ENCODE results near the gene BCL7B.
"Not testable (repeated sequence)": the region's sequence is repeated elsewhere in the genome, so short reads cannot be mapped to it uniquely, and the experiment has no call there.

The BCL7B gene
- total RNA-seq, result 53.8 to 61.8 (median 56.8) reads per million in 4 experiments

DNA sequence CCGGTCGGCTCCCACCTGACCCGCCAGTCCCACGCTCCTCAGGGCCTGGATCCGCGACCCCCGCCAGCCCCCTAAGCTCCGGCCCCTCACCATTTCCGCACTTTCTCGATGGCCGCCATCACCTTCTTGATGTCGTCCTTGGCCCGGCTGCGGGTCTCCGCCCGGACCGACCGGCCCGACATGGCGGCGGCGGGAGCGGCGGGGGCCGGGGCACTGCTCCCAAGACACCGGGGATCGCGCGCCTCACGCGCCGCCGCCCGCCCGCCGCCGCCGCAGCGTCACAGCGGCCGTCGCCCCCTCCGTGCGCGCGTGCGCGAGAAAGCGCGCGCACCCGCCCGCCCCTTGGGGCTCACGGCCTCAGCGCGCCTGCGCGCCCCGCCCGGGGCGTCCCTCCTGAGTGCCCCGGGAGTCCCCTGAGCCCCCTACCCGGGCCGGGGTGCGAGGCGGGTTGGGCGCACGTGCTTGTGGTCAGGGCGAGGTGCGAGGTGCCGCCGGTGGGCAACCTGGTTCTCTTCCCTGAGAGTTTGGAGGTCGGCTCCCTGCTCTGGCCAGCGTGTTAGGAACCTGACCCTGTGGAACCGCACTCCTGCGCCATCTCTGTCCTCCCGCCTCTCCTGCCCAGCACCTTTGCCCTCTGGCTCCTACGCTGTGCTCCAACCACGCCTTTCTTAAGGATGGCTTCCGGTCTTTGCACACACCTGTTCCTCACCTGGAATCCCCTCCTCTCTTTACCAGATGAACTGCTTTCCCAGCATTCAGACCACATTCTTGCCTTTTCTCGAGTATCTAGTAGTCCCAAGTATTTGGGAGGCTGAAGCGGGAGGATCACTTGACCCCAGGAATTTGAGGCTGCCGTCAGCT lies at the start of gene BCL7B:
TSS of gene BCL7B (minus strand) at position 294 of the 861 bp plus-strand sequence. CDS start at position 182, 112 bp downstream.
- peak; percentile 72 for DNase-seq

DNA sequence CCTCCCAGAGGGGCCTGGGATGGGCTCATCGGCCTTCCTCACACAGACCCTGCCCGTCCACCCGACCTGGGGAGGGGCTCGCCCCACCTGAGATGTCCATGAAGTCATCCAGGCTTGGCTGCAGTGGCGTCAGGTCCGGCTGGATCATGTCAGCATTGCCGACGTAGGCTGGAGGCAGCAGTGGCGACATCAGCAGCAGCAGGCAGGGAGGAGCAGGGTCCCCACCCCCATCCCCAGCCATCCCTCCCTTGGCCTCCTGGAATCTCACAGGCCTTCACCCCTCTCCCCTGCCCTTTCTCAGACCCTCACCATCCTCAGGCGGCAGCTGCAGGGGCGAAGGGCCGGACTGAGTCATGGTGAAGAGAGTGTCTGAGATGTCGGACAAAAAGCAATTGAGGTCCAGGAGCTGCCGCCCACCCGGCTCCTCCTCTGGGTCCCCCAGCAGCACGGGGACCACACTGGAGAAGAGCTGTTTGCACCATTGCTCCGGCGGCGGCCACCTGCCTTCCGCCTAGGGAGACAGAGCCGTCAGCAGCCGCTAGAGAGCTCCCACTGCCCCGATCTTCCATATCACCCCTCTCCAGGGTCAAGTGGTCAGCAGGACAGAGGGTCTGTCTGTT lies 48.2 kb upstream of the BCL7B start:
- no peak for DNase-seq

DNA sequence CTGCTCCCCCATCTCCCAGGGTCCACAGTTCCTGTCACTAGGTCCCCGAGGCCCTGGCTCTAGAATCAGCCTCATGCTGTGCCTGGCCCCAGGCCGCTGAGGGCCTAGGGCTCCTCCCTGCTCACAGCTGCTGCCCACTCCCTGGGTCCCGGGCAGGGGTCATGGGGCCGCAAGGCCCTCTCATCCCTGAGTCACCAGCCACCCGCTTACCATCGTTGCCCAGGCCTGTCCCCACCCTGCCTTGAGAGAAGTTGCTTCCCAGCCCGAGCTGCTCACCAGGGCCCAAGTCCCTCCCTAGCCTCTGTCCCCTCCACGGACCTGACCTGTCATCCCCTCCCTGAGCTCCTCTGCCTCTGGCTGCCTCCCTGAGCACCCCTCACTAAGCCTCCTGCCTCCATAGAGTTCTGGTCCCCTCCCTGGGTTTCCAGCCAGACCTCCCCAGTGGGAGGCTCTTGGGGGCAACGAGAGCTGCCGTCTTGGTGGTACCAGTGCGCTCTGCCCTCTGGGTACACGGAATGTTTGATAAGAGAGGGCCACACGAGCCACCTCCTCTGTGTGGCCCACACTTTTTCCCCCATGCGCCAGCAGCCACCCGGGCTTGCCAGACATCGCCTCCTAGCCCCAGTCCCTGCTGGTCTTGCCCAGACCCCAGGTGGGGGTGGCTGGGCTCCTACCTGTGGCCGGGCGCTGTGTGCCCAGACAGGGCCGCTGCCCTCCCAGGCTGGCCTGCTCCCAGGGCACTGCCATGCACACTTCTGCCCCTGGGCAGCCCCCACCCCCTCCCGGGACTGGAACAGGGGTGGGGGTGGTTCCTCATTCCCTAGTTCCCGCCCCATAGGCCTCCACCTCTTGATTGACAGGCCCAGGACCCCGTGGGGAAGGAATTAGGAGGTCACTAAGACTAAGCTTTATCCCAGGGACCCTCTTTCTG lies 45.5 kb upstream of the BCL7B start:
- no peak for DNase-seq

DNA sequence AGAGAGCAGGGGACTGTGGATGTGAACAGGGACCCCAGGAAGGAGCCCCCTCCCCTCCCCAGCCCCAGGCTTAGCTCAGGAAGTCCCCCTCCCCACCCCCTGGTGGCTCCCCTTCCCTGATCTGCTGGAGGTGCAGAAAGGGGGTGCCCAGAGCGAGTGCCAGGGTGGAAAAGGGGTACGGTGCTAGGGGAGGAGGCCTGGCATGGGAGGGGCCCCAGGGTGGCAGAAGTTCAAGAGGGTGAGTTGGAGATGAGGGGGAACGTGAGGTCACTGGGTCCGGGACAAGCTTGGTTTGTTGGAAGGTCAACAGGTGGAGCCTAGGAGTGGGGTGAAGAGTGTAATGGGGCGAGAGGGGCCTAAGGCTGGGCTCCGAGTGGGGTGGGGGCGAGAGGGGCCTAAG lies 42.4 kb upstream of the BCL7B start:
- DNase-seq, result no peak

DNA sequence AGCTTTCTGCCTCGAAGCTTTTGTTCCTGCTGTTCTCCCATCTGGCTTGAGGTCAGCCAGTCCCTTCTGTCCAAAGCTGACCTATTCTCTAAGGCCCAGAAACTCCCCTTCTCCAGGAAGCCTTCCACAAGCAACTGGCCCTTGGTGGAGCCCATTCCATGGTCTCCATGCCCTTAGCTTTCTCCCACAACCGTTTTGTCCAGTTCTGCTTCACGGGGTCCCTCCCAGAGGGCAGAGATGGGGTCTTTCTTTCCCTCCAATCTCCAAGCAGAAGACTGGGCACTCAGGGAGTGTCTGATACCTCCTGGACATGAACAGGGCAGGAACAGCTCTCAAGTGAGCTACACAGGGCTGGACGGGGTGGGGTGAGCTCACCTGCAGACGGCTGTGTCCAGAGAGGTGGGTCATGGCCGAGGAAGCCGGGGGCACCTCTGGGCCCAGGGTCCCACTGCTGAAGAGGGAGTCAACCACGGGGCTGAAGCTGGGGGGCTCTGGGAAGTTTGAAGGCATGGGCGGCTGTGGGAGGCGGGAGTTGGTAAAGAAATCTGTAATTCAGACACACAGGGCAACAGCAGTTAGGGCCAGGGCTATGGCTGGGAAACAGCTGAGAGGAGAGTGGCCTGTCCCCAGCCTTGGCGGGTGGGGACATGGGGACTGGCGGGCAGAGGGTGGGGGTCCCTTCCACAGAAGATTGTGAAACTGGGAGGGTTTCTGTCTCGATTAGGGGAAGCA lies 41.8 kb upstream of the BCL7B start:
- no peak for DNase-seq

DNA sequence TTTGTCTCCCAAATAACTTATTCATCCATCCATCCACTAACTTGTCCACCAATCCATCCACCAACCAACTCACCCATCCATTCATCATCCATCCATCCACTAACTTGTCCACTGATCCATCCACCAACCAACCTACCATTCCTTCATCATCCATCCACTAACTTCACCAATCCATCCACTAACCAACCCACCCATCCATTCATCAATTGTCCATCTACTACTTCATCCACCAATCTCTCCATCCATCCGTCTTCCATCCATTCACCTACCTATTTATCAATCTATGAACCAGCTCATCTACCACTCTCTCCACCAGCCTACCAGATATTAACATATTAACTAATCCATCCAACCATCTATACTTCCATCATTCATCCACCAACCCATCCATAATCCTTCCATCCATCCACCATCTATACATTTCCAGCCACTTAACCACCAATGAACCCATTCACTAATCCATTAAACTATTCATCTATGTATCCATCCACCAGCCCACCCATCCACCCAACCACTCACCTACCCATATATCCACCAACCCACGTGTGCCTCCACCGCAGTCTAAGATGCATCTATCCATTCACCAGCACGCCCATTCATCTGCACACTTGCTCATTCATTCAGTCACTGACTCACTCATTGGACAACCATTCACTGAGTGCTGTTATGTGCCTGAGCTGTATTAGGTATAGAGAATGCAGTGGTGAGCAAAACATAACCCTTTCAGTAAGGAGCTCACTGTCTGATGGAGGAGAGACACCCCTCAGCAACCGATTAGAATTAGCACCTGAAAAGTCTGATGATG lies 40.7 kb upstream of the BCL7B start:
- DNase-seq, result no peak

DNA sequence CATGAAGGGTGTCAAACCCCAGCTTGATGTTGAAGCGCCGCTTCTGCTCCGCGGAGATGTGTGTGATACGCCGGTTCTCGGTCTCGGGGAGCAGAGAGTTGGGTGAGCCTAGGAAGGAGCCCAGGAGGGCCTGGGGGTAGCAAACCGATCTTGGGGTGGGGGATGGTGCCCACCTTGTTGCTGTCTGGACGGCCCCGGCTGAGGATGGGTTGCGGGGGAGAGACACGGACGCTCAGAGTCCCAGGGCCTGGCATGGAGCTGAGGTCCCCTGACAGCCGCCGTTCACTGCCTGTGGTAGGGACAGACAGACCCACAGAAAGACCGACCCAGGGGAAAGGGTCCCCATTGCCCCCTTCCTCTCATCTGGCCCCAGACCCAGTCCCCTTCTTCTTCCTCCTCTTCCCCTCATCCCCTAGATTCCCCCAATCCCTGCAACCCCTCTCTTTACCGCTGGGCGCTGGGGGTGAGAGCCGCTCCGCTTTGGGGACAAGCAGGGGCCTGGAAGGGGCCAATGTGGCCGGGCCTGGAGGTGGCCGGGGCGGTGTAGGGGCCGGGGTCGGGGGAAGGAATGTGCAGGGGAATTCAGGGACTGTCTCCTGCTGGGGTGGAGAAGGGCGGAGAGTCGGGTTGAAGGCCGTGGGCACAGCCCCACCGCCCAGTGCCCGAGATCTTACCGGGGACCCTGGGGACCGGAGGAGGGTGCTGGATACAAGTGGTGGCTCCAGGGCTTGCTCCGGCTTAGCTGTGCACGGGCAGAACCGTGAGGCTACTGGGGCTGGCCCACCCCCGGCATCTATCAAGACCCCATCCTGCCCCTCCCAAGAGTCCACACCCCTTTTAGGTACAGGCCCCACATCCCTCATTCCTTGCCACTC lies 38.9 kb upstream of the BCL7B start:
- no peak for DNase-seq

DNA sequence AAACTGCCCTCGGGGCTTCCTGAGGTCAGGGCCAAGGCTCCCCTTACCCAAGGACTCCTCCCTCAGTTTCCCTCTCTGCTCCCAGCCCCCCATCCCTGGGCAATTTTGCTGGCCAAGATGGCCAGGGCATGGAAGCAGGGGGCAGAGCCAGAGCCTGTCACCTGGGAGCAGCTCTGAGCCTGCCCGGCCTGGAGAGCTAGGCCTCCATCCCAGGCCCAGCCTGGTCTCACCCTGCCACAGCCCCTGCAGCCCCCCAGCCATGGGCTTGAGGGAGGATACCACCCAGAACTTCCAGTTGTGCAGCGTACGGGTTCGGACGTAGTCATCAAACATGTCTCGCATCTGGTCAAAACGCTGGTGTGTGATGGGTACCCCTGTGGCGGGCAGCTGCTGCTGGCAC lies 37.9 kb upstream of the BCL7B start:
- DNase-seq, result no peak

DNA sequence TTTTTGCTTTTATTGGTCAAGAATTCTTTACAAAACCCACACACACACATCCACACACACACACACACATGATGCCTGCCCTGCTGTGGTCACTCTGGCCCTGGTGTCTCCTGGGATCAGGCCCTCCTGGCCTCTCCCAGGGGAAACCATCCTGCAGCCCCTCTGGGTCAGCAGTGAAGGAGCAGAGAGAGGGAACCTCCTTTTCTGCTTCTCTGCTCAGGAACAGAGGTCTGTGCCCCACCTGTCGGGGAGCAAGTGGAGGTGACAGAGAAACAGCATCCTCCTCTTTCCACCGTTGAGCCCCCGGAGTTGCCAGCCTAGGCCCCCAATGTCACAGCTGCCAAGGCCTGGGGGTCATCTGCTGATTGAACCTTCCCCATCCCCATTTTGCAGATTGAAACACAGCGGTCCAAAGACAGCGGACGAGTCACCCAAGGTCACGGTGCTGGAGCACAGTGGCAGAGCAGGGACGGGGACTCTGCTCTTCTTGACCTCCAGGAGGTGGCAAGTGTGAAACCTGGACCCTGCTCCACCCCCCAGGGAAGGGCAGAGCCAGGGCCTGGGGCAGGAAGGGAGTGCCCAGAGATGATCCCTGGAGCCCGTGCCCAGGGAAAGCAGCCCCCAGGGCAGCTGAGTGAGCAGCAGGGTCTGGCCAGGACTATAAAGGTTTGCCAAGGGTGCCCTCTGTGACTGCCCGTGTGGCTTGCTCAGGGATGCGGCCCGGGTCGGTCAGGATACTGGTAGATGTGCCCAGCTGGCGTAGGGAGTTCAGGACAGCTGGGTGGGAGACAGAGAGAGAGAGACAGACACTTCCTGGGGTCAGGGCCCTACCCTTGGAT lies 35.9 kb upstream of the BCL7B start:
- no peak for DNase-seq

DNA sequence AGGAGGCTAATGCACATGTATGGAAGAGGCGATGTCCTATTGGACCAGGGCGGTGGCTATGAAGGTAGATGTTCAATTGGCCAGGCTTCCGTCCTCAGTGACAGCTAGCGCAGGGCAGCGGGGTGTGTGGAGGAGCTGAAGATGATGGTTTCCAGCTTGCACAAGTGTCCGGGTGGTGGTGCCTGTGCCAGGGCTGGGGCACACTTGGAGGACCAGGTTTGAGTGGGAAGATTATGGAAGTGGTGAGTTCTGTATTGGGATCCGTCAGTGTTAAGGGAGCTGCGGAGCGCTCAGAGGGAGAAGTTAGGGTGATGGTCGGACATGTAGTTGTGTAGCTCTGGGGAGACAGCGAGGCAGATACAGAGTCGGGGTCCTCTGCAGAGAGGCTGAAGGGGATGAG lies 29.4 kb upstream of the BCL7B start:
- no peak for DNase-seq

DNA sequence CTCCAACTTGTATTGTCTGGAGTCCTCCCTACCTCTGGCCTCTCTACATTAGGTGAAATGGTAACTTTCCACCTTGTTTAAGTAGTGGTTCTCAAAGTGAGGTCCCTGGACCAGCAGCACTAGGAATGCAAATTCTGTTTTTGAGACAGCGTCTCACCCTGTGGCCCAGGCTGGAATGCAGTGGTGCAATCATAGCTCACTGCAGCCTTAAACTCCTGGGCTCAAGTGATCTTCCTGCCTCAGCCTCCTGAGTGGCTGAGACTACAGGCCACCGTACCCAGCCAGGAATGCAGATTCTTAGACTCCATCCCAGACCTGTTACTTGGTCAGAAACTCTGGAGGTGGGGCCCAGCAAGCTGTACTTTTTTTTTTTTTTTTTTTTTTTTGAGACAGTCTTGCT lies 27.7 kb upstream of the BCL7B start:
- DNase-seq, result no peak

DNA sequence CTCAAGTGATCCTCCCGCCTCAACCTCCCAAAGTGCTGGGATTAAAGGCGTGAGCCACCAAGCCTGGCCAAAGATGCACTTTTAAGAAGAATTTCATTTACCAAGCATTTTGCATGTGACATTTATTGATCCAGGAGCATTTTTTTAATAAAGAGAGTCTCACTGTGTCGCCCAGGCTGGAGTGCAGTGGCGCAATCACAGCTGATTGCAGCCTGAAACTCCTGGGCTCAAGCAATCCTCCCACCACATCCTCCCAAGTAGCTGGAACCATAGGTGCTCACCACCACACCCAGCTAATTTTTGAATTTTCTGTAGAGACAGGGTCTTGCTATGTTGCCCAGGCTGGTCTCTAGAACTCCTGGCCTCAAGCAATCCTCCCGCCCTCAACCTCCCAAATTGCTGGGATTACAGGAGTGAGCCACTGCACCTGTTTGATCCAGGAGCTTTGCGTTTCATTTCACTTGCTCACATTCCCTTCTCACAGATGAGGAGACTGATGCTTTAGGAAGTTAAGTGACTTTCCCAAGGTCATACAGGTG lies 25.2 kb upstream of the BCL7B start:
- no peak for DNase-seq

DNA sequence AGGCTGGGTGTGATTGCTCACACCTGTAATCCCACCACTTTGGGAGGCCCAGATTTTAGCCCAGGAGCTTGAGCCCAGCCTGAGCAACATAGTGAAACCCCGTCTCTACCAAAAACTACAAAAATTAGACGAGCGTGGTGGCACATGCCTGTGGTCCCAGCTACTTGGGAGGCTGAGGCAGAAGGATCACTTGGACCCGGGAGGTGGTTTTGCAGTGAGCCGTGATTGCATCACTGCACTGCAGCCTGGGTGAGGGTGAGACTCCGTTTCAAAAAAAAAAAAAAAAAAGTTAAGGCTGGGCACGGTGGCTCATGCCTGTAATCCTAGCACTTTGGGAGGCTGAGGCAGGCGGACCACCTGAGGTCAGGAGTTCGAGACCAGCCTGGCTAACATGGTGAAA lies 23.5 kb upstream of the BCL7B start:
- DNase-seq, result not testable (repeated sequence)

DNA sequence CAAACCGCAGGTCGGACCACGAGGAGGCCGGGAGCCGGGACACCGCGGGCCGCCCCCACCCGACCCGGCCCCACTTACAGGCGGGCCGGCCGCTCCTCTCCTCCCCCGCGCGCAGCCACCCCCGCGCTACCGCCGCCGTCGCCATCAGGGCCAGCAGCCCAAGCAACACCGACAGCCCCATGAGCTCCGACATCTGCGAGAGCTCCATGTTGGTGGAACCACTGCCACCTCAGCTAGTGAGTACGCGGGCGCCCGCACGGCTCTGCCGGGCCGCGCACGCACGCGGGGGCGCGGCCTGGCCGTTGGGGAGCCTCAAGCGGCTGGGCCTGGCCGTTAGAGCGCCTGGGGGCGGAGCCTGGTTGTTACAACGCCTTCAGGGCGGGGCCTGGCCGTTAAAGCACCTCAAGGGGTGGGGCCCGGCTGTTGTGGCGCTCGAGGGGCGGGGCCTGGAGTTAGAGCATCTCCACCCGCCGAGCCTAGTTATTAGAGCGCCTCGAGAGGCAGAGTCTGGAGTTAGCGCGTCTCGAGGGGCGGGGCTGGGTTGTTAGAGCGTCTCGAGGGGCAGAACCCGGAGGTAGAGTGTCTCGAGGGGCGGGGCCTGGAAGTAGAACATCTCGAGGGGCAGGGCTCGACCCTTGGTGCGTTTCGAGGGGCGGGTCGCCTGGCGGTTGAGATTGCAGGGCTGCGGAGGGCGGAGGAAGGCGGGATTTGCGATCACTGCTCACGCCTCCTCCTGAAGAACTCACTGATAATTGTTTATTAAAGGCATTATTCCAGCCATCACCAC lies 21.0 kb upstream of the BCL7B start, which contains the start of gene TBL2:
TSS of gene TBL2 (minus strand) at position 238 of the 787 bp plus-strand sequence. CDS start at position 208, 30 bp downstream.
- DNase-seq, result peak; percentile 100

DNA sequence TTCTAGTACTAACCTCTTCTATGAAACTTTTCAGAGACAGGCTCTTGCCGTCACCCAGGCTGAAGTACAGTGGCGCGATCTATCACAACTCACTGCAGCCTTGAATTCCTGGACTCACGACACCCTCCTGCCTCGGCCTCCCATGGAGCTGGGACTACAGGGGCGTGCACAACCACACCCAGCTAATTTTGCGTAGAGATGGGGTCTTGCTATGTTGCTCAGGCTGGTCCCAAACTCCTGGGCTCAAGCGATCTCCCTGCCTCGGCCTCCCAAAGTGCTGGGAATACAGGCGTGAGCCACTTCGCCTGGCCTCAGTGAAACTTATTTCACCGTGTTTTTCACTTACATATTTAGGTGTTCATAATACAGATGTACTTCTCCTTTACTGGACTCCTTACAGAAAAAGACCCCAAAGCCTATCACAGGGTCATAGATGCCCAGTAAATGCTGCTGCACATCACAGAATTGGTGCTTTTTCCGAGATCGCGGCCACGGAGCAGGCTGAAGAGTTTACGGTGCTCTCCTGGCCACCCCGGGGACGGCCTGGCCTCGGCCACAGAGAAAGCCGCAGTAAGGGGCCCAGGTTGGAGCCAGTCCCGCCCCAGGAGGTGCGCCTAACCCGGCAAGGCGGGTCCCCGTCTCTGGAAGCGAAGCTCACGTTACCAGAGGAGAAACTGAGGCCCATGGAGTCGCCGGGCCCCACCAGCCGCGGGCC lies 20.3 kb upstream of the BCL7B start:
- no peak for DNase-seq

DNA sequence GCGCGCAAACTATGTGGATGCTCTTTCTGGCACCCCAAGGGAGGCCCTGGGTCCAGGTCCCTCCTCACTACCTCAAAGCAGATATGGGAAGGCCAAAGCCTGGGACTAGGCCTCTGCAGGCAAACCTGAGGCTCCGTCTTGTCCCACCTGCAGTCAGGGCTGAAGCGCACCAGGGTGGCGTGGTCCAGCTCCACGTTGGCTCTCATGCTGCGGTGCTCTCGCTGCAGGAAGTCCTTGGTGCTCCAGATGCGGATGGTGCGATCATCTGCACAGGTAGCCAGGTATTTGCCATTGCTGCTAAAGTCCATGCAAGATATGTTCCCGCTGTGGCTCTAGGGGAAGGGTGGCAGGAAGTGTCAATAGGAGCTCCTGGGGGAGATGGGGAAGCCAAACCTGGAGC lies 16.3 kb upstream of the BCL7B start:
- no peak for DNase-seq

DNA sequence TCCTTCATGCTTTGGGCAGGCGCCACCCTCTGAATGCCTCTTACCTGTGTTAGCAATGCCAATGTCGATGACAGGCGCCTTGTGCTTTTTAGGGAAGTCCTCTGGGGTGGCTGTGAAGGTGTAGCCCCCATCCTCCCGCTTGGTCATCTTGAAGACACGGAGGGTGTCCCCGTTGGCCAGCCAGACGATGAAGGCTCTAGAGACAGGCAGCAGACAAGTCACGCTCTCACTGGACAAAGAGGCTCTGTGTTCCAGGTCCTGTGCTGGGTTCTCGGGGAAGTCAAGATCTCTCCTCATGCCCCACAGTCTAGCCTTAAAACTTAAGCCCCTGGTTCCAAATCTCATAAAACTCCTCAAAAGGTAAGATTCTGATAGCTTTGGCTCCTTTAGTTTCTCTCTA lies 15.8 kb upstream of the BCL7B start:
- DNase-seq, result no peak

DNA sequence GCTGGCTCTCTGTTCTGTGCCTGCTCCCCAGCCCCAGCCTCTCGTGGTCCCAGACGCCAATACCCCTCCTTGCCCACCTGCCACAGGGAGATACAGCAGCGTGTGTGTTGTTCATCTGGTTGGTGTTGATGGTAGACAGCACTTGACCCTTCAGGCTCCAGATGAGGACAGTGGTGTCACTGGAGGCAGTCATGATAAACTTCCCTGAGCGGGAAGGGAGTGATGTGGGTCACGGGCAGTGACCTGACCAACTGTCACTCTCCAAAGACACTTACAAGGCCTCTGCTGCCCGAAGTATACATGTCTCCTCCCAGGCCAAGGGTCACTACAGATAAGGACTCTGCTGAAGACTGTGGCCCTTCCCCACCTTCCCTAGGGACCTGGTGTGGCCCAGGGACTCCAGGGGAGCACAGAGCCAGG lies 15.3 kb upstream of the BCL7B start:
- DNase-seq, result no peak
